Activated effector memory CD4-positive, alpha-beta T cell treated with Interleukin-2 at 50 U/mL for 16 hours (primary cell): ENCODE measurements around the gene CACNA2D1.

Experiments used
- DNase-seq: peaks from one replicate; pipeline ENCODE4 v3.0.0-alpha.2; 2020

CACNA2D1 gene

DNA sequence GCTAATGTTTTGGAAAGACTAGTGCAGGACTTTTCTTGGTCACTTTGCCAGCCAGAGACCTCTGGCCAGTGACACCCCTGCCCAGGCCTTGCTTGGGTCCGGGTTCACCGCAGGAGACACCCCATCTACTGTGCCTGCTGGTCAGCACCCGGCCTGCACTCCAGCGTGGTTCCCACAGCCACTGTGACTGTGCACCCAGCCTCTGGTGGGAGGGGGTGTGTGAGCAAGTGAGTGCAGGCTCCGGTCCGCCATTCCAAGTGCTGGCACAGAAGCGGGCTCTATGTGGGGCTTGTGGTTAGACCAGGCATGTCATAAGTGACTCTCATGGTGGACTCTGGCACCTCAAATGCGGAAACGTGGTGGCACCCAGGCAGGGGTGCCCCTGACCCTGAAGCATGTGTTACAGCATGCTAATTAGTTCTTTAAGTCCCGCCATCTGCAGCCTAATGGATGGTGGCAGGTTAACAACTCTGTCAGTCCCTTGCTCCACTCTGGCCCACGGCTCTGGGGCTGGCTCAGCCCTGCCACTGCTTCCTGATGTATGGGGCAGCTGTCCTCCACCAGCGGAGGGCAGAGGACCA is 361.8 kb downstream of the CACNA2D1 start:
- no peak for DNase-seq

DNA sequence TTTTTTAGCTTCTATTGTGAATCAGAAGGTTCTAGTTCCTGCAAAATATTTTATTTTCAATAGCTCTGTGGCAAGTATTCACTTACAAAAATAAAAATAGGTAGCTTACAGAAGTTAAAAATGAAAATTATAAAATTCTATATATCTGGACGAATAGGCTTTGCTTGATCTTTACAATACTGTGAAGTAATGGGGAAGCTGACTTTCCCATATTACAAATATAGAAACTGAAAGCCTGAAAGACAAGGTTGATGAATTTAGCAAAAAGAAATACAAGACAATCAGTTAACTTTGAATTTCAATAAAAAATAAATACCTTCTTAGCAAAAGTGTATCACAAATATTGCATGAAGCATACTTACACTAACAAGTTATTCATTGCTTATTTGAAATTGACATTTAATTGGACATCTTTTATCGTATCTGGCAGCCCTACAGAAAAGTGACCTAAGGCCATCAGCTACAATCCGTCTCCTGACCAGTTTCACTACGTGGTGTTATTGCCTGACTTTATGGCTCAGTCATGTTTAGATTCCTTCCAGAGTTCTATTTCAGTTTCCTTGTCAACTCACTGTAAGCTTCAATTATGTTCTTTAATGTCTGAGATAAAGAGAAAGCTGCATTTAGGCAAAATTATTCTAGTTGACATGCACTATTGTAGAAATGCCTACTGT is 363.2 kb downstream of the CACNA2D1 start:
- DNase-seq = no peak

DNA sequence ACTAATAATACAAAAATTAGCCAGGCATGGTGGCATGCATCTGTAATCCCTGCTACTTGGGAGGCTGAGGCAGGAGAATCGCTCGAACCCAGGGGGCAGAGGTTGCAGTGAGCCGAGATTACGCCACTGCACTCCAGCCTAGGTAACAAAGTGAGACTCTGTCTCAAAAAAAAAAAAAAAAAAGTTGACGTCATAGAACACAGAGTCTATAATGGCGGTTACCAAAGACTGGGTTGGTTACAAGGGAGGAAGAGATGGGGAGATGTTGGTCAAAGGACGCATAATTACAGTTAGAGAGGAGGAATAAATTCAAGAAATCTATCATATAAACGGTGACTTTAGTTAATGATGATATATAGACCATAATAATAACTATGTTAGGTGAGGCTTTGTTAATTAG is 364.1 kb downstream of the CACNA2D1 start:
- no peak for DNase-seq

DNA sequence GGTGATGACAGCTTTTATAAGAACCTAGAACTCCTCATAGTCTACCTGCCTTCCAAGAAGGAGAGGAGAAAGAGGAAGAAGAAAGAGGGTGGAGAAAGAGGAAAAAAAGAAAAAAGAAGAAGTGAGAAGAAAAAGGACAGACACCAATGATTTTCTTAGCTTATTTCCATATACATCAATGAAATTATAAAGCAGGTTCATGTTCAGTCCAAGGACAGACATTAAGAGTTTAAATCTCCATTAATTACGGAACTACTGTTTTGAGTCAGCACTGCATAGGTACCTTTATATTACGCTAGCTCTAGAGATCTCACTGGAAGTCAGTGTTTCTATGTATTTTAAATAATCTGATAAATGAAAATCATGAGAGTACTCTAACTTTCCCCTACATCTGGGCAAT is 364.8 kb downstream of the CACNA2D1 start:
- no peak for DNase-seq

DNA sequence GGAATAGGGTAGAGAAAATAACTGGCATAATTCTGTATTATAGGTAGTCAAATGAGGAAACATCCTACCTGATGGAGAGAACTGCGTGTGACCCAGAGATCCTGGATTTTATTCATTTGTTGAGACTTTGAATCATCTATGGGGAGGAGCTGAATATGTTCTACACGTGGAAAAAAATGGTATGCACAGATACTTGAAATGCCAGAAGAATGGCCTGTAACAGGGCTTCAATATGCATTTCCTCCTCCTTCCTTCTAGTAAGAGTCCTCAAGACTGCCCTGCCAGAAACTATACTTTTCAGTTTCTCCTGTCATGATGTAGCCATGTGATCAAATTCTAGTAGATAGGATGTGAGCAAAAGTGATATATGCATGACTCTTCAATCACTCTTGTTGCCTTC is 372.1 kb downstream of the CACNA2D1 start:
- no peak for DNase-seq

DNA sequence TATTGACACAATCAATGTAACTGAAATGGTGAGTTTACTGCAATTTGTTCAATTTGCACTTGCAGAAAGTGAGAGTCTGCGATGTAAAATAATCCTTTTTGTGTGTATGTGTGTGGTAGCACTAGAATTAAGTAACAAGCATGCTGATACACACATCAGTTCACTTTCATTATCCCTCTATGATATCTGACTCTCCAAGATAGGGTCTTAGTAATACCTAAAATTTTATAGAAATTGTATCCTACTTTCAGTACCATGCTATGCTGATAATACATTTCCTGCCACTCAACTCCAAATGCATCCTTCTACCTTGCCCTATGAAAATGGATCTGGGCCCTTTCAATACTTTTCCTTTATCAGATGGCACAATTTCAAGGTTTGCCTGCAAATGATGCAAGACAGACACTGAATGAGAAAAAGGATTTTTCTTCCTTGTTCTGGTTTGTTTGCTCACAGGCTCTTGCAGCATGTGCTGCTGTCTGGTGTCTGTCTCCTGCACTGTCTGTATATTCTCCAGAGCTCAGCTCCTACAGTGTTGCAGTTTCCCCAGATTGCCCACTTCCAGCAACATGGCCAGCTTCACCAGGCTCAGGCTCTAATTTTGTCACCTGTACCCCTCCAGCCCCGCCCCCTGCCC is 375.8 kb downstream of the CACNA2D1 start:
- no peak for DNase-seq

DNA sequence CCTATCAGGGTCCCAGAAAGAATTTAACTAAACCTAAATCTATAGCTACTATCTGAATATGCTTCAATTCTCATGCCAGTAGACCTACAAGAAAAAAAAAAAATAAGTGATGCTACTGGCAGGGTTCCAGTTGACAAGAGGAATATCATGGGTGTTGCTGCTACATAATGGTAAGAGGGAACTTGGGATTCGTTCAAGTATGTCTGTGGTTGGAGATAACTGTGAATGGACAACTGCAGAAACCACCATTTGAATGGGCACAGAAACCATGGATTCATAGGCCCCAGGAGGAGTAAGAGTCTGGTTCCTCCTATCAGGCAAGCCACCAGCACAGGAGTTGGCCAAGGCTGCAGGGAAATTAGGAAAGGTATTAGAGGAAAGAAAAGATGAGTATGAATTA is 386.1 kb downstream of the CACNA2D1 start:
- DNase-seq = no peak

DNA sequence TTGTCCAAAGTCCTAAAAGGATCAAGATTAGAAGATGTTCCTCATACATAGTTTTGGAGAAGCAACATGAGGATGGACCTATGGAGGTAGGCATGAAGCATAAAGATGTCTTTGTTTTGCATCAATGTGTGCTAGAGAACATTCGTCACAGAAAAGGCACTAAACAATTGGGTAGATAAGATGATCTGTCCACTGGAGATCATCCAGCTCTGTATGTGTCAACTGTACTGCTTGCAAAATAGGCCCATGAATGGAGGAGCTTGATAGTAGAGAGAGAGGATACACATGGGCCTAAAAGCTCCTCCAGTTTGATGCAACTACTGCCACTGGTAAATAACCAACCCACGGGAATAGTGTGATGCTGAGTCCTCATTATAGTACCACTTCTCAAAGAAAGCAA is 387.3 kb downstream of the CACNA2D1 start:
- DNase-seq = no peak

DNA sequence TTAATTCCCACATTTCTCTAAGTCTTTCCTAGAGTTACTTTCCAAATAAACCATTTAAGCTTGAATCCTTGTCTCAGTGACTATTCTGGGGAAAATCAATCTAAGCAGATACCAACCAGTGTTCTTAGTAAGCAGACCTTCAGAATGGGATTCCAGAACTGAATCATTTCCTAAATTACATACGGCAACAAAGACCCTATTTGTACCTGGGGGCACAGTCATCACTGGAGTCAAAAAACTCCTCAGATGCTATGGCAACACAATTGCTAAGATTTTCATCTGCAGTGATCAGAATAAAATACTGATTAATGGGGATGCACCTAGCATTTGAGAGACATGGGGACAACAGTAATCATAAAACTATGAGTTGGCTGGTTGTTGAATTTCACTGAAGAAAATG is 389.0 kb downstream of the CACNA2D1 start:
- DNase-seq = no peak

DNA sequence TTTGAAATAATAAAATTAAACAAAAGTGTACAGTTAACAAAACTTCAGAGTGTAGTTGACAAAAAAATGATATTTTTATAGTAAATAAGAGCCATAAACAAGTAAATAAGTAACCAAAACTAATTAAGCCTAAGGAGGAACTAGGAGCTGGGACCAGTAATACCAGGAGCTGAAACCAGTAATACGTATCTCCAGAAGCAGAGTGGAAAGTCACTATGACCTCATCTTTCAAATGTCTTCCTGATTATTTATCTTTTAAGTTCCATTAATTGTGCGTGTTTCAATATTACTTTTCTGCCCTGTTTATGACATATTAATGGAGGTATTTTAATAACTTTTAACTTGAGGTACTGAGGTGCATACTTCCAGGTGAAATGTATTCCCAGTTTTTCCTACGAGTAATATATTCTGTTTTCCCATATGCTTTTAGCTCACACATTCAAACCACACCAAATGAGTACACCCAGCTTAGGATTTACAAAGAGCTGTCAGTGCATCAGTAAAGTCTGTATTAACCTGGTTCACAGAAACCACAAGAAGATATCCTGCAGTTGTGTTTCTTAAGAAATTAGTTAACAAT is 390.0 kb downstream of the CACNA2D1 start:
- DNase-seq = no peak

DNA sequence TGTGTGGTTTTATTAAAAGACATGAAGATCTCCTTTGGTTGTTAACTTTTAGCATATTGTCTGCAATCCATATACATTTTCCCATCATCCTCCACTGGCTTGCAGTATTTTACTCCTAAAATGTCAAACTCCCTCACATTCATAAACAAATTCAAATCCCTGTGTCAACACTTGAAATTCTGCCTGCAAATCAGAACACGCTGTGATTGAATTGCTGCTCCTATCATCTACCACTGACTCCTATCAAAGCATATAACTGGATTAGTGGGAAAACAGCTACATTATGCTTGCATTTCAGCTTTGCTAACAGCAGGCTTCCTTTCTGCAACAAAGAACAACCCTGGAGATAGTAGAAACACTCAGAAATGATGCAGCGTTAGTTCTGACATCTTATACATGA is 392.0 kb downstream of the CACNA2D1 start:
- DNase-seq = no peak

DNA sequence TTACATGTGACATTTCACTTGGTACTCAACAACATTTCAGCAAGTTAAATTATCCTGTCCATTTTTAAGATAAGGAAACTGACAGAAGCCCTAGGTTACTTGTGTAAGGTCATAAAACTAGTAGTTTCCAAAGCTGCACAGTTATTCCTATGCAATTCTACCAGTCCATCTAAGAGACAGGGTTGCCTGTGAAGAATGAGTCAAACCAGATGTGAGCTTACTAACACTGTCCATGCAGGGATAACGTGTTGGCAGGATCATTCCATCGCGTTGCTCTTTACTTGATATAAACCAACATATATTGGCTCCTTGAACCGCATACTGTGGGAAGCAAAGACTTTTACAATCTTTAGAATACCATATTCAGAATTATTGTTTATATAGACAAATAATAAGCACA is 392.8 kb downstream of the CACNA2D1 start:
- DNase-seq = no peak

DNA sequence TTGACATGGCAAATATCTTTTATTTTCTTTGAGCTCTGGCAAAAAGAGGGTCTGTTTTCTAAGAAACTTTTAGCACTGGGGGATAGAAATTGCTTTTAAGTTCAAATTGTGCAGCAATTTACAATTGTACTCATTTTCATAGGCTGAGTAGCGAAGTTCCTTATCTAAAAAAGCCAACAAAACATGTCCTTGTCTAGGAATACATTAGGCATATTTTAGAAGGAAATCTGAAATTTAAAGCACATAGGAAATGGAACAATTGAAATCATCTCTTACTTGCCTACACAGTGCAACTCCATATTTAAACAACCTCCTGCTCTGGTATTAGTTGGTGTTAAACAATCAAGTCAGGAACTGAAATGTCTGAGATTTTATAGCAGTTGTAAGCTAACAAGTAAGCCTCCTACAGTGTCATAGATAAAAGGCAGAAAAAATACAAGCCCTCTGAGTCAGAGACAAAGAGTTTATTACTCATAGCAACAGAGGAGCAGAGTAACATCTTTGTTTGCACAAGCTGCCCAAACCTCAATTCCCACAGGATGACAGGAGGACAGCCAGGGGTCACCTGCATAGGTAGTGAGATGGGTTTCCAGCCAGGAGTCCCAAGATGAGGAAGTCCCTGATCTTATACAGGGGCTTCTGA is 393.6 kb downstream of the CACNA2D1 start:
- DNase-seq = no peak

DNA sequence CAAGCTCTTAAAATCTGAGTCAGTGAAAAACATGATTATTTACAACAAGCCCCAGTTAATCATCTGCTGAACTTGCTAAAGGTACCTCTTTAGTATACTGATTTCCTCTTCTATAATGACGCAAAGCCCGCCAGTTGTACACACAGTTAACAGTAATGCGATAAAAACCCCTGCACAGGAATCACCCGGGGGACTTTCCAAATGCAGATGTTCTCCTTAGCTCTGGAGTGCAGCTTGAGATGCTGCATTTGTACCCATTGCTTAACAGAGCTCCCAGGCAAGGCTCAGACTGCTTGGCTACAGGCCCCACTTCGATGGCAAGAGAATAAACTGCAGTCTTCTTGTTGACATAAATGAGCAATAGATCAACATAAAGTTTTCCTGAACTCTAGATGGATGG is 394.1 kb downstream of the CACNA2D1 start:
- DNase-seq = no peak

DNA sequence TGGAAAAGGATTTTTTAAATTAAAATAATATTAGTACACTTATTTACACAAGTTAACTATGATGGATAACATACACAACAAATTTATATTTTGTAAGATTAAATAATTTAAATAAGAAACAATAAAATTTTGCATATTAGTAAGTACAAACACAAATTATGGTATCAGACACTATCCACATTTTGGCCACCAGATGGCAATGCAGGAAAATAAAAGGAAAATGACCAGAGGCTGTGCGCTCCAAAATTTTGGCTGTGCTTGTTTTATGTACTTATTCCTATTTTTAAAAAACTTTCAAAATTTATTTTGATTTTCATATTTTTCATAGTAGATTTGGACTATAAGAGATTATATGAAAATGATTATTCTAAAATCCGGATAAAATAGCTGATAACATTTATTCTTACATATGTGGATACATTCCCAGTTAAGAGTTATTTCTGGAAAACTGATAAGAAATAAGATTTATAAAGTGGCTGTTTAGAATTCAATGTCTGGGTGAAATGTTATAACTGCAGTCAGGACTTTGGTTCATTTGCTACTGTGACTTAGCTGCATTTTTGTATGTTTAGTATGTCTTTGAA is 399.0 kb downstream of the CACNA2D1 start:
- no peak for DNase-seq

DNA sequence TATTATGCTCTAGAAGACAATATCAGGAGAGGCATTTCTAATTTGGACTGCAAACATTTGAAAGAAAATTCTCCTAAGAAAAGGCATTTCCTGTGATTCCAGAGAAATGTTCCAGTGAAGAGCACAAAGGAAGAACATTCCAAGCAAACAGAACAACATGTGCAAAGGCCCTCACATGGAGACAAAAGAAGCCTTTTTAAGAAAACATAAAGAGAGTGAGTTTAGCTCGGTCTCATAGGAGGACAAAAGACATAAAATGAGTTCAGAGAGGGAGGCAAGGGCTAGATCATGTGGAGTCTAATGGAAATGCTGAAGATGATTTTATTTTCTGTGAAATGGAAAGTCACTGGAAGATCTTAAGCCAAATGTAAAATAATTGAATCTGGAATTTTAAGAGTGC is 404.0 kb downstream of the CACNA2D1 start:
- no peak for DNase-seq

DNA sequence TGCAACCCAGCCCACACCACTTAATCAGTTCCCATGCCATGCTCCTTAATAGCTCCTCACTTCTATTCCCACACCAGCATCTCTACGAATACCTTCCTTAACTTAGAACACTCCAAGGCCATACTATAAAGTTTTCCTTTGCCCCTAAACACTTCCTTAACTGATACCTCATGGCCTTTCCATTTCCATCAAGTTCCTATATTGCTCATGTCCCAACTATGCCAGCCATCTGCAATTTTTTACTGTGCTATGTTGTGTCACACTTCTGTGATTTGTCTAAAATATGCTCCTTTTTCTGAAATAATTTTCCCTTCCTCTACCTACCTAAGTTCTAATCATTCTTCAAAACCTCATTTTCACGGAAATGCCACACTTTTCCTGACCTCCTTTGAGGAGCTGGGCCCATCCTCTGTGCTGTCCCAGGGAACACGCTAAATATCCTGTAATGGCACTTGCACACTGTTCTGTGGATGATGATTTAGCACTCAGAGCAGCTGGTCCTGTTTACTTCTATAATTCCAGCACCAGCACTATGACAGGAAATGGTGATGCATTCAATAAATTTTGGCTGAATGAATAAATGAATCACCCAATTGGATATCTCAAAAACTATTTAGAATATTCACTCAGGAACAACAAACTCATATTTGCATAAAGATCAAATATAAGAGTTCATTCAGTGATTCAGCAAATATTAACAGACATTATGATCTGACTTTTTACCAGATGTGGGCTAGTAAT is 407.3 kb downstream of the CACNA2D1 start:
- no peak for DNase-seq

DNA sequence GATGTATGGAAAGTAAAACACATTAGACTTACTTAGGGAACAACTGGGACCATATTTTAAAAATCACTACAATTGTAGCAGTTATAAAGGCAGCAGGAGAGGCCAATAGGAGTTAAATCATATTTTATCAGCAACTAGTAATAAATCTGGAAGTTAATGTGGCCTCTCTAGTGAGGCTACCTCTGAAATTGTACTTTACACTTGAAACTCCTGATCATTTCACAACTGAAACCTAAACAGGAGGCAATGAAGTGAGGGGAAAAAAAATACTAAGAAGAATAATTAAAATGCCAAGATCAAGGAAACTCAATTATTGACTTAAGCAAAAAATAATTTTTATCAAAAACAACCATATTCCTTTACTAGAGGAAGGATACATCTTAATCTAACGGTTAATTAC is 408.1 kb downstream of the CACNA2D1 start:
- no peak for DNase-seq

DNA sequence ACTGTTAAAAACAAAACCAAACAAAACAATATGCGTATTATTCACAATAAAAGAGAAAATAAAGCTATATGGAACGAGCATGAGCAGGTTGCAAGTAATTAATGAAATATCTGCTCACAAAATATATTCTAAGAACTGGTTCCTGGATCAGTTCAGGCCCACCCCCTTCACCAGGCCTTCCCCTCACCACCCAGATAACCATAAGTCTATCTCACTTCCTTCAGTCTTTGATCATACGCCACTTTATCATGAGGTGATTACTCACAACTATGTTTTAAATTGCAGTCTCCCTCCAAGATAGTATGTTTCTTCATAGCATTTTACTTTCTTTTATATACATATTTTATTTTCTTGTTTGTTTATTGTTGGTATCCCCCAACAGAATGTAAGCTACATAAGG is 410.7 kb downstream of the CACNA2D1 start:
- DNase-seq = no peak

DNA sequence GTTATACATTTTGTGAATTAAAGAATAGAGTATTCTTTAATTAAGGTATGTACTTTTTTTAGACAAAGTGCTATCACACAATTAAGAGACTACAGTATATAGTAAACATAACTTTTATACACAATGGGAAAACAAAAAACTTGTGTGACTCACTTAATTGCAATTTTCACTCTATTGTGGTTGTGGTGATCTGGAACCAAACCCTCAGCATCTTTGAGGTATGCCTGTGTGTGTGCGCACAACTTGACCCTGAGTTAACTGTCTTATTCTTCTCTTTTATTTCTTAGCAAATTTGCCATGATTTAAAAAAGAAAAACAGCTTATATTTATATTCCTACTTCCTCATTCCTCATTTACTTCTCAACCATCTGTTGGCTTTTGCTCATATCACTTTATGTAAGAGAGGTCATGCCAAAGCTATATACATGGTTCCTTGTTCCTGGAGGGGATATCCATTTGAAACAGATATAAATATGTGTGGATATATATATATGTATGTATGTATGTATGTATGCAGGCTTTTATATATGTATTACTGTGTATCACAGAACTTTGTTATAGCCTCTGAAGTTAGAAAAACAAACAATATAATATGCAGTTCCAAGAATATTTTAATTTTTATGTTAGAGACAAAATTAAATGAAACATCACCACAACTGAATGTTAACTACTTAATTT is 414.2 kb downstream of the CACNA2D1 start:
- no peak for DNase-seq

DNA sequence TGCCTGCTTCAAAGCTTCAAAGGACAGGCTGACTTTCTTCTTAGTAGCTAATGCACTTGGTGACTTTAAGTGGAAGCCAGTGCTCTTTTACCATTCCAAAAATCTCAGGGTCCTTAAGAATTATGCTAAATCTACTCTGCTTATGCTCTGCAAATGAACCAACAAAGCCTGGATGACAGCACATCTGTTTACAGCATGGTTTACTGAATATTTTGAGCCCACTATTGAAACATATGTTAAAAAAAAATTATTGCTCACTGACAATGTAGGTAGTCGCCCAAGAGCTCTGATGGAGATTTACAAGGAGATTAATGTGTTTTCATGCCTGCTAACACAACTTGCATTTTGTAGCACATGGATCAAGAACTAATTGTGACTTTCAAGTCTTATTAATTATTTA is 415.5 kb downstream of the CACNA2D1 start:
- DNase-seq = no peak

DNA sequence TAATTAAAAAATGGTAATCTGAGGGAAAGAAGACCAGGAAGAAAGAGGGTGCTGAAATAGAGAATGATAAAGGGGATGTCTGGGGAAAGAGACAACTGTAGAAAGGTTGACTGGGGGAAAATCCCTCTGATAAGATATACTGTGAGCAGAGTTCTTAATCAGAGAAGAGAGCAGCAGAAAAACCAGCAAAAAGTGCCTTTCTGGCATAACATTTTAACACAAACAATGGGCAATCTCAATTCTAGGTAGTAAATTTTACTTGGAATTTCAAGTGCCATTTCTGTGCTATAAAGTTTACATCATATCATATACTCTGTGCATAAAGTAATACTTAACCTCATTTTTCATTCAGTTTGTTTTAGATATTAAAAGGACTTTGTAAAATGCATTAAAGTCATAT is 421.9 kb downstream of the CACNA2D1 start:
- DNase-seq = no peak
